ENCODE results near the gene PCDHGA3.

Gene PCDHGA3

DNA sequence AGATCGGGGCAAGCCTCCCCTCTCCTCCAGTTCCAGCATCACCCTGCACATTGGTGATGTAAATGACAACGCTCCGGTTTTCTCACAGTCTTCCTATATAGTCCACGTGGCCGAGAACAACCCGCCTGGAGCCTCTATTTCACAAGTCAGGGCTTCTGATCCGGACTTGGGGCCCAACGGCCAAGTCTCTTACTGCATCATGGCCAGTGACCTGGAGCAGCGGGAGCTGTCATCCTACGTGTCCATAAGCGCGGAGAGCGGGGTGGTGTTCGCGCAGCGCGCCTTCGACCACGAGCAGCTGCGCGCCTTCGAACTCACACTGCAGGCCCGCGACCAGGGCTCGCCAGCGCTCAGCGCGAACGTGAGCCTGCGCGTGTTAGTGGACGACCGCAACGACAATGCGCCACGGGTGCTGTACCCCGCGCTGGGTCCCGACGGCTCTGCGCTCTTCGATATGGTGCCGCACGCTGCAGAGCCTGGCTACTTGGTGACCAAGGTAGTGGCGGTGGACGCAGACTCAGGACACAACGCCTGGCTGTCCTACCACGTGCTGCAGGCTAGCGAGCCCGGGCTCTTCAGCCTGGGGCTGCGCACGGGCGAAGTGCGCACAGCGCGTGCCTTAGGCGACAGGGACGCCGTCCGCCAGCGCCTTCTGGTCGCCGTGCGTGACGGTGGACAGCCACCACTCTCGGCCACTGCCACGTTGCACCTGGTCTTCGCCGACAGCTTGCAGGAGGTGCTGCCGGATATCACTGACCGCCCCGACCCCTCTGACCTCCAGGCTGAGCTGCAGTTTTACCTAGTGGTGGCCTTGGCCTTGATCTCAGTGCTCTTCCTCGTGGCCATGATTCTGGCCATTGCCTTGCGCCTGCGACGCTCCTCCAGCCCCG lies 45.8 kb downstream of the PCDHGA3 start:
- no peak overlapping the region for H4K8ac ChIP-seq (ENCODE audit: low read depth, low read length)
- H3K4me1 ChIP-seq (ENCODE audit: control insufficient read depth in 2 of 2, insufficient read depth in 1 of 2, low read depth in 1 of 2, low read length in 2 of 2) = no peaks in the 10 kb centered on the region
- peaks cover 14 to 26% of the 10 kb centered on the region in 2 donors for H3K36me3 ChIP-seq (replicated peaks in 1 of 2; ENCODE audit: control insufficient read depth in 2 of 2, insufficient read depth in 2 of 2, low read length in 2 of 2)
- no peaks in the 10 kb centered on the region for H3K27me3 ChIP-seq (ENCODE audit: control insufficient read depth in 3 of 3, insufficient read depth in 3 of 3, low read depth in 1 of 3, low read length in 3 of 3)
- peaks cover 4% of the 10 kb centered on the region for H3K79me1 ChIP-seq (ENCODE audit: low read depth, low read length)
- H3K4me3 ChIP-seq (ENCODE audit: low read length in 2 of 2) = peak overlapping the region in 1 of 2 donors; percentile 24
- H2BK12ac ChIP-seq (ENCODE audit: low read length) = no peak overlapping the region
- H2AK5ac ChIP-seq (ENCODE audit: low read depth, low read length) = no peak overlapping the region
- no peak overlapping the region for H2BK120ac ChIP-seq (ENCODE audit: low read depth, low read length)
- H3K27ac ChIP-seq (replicated peaks; ENCODE audit: low read length) = no peak overlapping the region
- no peak overlapping the region for H2BK15ac ChIP-seq (ENCODE audit: low read length)
- peak overlapping the region; percentile 30 for H3K18ac ChIP-seq (ENCODE audit: low read length)
- peak overlapping the region; percentile 16 for H3K23ac ChIP-seq (ENCODE audit: low read depth, low read length, poor library complexity)
- H3K4ac ChIP-seq (ENCODE audit: low read length) = no peak overlapping the region
- H3K9ac ChIP-seq (ENCODE audit: low read depth, low read length, poor library complexity) = peak overlapping the region; percentile 51
- no CpG with 5 or more reads among the region's 77 CpGs for WGBS, 2 donors (ENCODE audit: extremely low coverage in 2 of 2, insufficient read length in 2 of 2, insufficient replicate concordance in 1 of 2)
- H2AFZ ChIP-seq (ENCODE audit: low read length) = no peak overlapping the region
- H3K14ac ChIP-seq (ENCODE audit: low read length) = no peak overlapping the region
- H3K4me2 ChIP-seq (ENCODE audit: insufficient read depth, low read length, poor library complexity, severe bottlenecking) = no peak overlapping the region
- no peak overlapping the region for H4K91ac ChIP-seq (ENCODE audit: low read depth, low read length, poor library complexity)
- DNase-seq (ENCODE audit: low spot score) = no peak
- H2BK5ac ChIP-seq (ENCODE audit: low read length) = no peak overlapping the region
- H3K9me3 ChIP-seq (replicated peaks in 1 of 2; ENCODE audit: control insufficient read depth in 2 of 2, insufficient read depth in 1 of 2, low read depth in 1 of 2, low read length in 2 of 2) = peaks cover 40 to 70% of the 10 kb centered on the region in 2 donors

DNA sequence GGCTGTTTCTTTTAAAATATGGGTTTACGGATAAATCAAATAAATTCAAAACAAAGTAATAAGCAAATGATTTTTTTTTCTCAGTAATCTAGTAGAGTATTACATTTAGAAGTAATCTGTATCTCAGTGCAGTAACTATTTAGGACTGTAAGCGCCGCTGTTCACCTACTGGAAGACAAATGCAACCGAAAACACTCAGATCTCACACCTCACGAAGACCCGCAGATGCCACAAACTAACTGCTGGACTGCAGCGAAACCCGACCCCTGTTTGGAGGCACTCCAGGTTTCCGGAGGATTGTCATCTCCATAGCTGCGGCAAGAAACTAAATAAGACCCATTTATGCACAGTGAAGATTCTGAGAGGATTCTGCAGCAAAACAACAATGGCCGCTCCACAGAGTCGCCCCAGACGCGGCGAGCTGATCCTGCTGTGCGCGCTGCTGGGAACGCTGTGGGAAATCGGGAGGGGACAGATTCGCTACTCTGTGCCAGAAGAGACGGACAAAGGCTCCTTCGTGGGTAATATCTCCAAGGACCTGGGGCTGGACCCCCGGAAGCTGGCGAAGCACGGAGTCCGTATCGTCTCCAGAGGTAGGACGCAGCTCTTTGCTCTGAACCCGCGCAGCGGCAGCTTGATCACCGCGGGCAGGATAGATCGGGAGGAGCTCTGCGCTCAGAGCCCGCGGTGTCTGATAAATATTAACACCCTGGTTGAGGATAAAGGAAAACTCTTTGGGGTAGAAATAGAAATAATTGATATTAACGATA lies 49.0 kb downstream of the PCDHGA3 start, which contains the start of gene PCDHGA8:
TSS of gene PCDHGA8 (plus strand) at position 205 of the 770 bp plus-strand sequence. CDS start at position 386, 181 bp downstream.
- H3K9ac ChIP-seq (ENCODE audit: low read depth, low read length, poor library complexity) = no peak within 1 kb of the TSS
- no peak within 1 kb of the TSS for H2BK120ac ChIP-seq (ENCODE audit: low read depth, low read length)
- no peak within 1 kb of the TSS for H3K4me2 ChIP-seq (ENCODE audit: insufficient read depth, low read length, poor library complexity, severe bottlenecking)
- H4K8ac ChIP-seq (ENCODE audit: low read depth, low read length) = no peak within 1 kb of the TSS
- H4K91ac ChIP-seq (ENCODE audit: low read depth, low read length, poor library complexity) = no peak within 1 kb of the TSS
- H3K27me3 ChIP-seq (ENCODE audit: control insufficient read depth in 3 of 3, insufficient read depth in 3 of 3, low read depth in 1 of 3, low read length in 3 of 3) = no peaks in the 10 kb centered on the region
- no peak within 1 kb of the TSS for H2AFZ ChIP-seq (ENCODE audit: low read length)
- DNase-seq (ENCODE audit: low spot score) = no peak
- H3K18ac ChIP-seq (ENCODE audit: low read length) = no peak within 1 kb of the TSS
- H2BK5ac ChIP-seq (ENCODE audit: low read length) = no peak within 1 kb of the TSS
- H2BK15ac ChIP-seq (ENCODE audit: low read length) = no peak within 1 kb of the TSS
- WGBS, 2 donors (ENCODE audit: extremely low coverage in 2 of 2, insufficient read length in 2 of 2, insufficient replicate concordance in 1 of 2) = no CpG with 5 or more reads among the region's 38 CpGs
- peaks cover 40 to 85% of the 10 kb centered on the region in 2 donors for H3K9me3 ChIP-seq (replicated peaks in 1 of 2; ENCODE audit: control insufficient read depth in 2 of 2, insufficient read depth in 1 of 2, low read depth in 1 of 2, low read length in 2 of 2)
- H3K36me3 ChIP-seq (replicated peaks in 1 of 2; ENCODE audit: control insufficient read depth in 2 of 2, insufficient read depth in 2 of 2, low read length in 2 of 2) = peaks cover 14 to 26% of the 10 kb centered on the region in 2 donors
- H3K4ac ChIP-seq (ENCODE audit: low read length) = no peak within 1 kb of the TSS
- peaks cover 6% of the 10 kb centered on the region for H3K79me1 ChIP-seq (ENCODE audit: low read depth, low read length)
- H3K4me1 ChIP-seq (ENCODE audit: control insufficient read depth in 2 of 2, insufficient read depth in 1 of 2, low read depth in 1 of 2, low read length in 2 of 2) = no peaks in the 10 kb centered on the region
- H3K23ac ChIP-seq (ENCODE audit: low read depth, low read length, poor library complexity) = no peak within 1 kb of the TSS
- no peak within 1 kb of the TSS for H3K4me3 ChIP-seq (ENCODE audit: low read length in 2 of 2)
- H2AK5ac ChIP-seq (ENCODE audit: low read depth, low read length) = no peak within 1 kb of the TSS
- H3K27ac ChIP-seq (replicated peaks; ENCODE audit: low read length) = no peak within 1 kb of the TSS
- no peak within 1 kb of the TSS for H3K14ac ChIP-seq (ENCODE audit: low read length)
- no peak within 1 kb of the TSS for H2BK12ac ChIP-seq (ENCODE audit: low read length)

DNA sequence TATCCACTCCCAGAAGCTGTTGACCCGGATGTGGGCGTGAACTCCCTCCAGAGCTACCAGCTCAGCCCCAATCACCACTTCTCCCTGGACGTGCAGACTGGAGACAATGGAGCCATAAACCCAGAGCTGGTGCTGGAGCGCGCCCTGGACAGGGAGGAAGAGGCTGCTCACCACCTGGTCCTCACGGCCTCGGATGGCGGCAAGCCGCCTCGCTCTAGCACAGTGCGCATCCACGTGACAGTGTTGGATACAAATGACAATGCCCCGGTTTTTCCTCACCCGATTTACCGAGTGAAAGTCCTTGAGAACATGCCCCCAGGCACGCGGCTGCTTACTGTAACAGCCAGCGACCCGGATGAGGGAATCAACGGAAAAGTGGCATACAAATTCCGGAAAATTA lies 49.6 kb downstream of the PCDHGA3 start:
- Histone ChIP-seq H3K79me1 (ENCODE audit: low read depth, low read length) (peaks cover 6% of the 10 kb centered on the region), H4K8ac (ENCODE audit: low read depth, low read length) (no peak overlapping the region), H3K4me3 (ENCODE audit: low read length in 2 of 2) (no peak overlapping the region), H3K4me1 (ENCODE audit: control insufficient read depth in 2 of 2, insufficient read depth in 1 of 2, low read depth in 1 of 2, low read length in 2 of 2) (no peaks in the 10 kb centered on the region), H2BK5ac (ENCODE audit: low read length) (no peak overlapping the region), H4K91ac (ENCODE audit: low read depth, low read length, poor library complexity) (no peak overlapping the region), H2AFZ (ENCODE audit: low read length) (no peak overlapping the region), H2BK15ac (ENCODE audit: low read length) (no peak overlapping the region), H3K14ac (ENCODE audit: low read length) (no peak overlapping the region), H3K4ac (ENCODE audit: low read length) (no peak overlapping the region), H3K18ac (ENCODE audit: low read length) (no peak overlapping the region), H3K36me3 (replicated peaks in 1 of 2; ENCODE audit: control insufficient read depth in 2 of 2, insufficient read depth in 2 of 2, low read length in 2 of 2) (peaks cover 14 to 26% of the 10 kb centered on the region in 2 donors), H3K4me2 (ENCODE audit: insufficient read depth, low read length, poor library complexity, severe bottlenecking) (no peak overlapping the region), H2AK5ac (ENCODE audit: low read depth, low read length) (no peak overlapping the region), H2BK120ac (ENCODE audit: low read depth, low read length) (no peak overlapping the region), H3K27ac (replicated peaks; ENCODE audit: low read length) (no peak overlapping the region), H3K27me3 (ENCODE audit: control insufficient read depth in 3 of 3, insufficient read depth in 3 of 3, low read depth in 1 of 3, low read length in 3 of 3) (no peaks in the 10 kb centered on the region), H3K23ac (ENCODE audit: low read depth, low read length, poor library complexity) (no peak overlapping the region), H3K9ac (ENCODE audit: low read depth, low read length, poor library complexity) (no peak overlapping the region), H3K9me3 (replicated peaks in 1 of 2; ENCODE audit: control insufficient read depth in 2 of 2, insufficient read depth in 1 of 2, low read depth in 1 of 2, low read length in 2 of 2) (peaks cover 39 to 83% of the 10 kb centered on the region in 2 donors), H2BK12ac (ENCODE audit: low read length) (no peak overlapping the region)
- no CpG with 5 or more reads among the region's 21 CpGs for WGBS, 2 donors (ENCODE audit: extremely low coverage in 2 of 2, insufficient read length in 2 of 2, insufficient replicate concordance in 1 of 2)
- no peak for DNase-seq (ENCODE audit: low spot score)
